GM23248 (cell line): ENCODE measurements around the gene PELI2. TPM values are rescaled to one million over a fixed set of nuclear protein-coding genes. Genes with fewer than 3 reads are reported as not detected.

Experiments
- DNase-seq: peaks from one replicate; pipeline ENCODE4 v3.0.0-alpha.2; 2015
- H2AFZ ChIP-seq: fragments of 200-600 bp; sonication (generic); 2 replicates; pipeline ENCODE4 v1.6.1; 2016; ENCODE audit warnings: antibody characterized with exemption
- H3F3A ChIP-seq: fragments of 200-600 bp; sonication (generic); 2 replicates; pipeline ENCODE4 v1.6.1; 2016; ENCODE audit warnings: mild to moderate bottlenecking, antibody characterized with exemption, mixed run types; ENCODE audit not compliant: insufficient read depth
- H3K27ac ChIP-seq: fragments of 200-600 bp; sonication (generic); 2 replicates; pipeline ENCODE4 v1.5.1; 2016; ENCODE audit warnings: mild to moderate bottlenecking
- H3K27me3 ChIP-seq: fragments of 200-600 bp; sonication (generic); replicated peaks from 2 replicates; pipeline ENCODE4 v1.6.1; 2016; ENCODE audit warnings: mild to moderate bottlenecking; ENCODE audit not compliant: insufficient read depth
- H3K36me3 ChIP-seq: fragments of 200-600 bp; sonication (generic); 2 replicates; pipeline ENCODE4 v1.6.1; 2016; ENCODE audit warnings: low read depth, mild to moderate bottlenecking
- H3K4me1 ChIP-seq: fragments of 200-600 bp; sonication (generic); 2 replicates; pipeline ENCODE4 v1.6.1; 2016; ENCODE audit warnings: mild to moderate bottlenecking; ENCODE audit not compliant: insufficient read depth
- H3K4me2 ChIP-seq: fragments of 200-600 bp; sonication (generic); one replicate; pipeline ENCODE4 v1.6.1; 2016; ENCODE audit warnings: mild to moderate bottlenecking; ENCODE audit not compliant: unreplicated experiment
- H3K4me3 ChIP-seq: fragments of 200-600 bp; sonication (generic); 2 replicates; pipeline ENCODE4 v1.5.1; 2016; ENCODE audit warnings: mild to moderate bottlenecking
- H3K79me2 ChIP-seq: fragments of 200-600 bp; sonication (generic); 2 replicates; pipeline ENCODE4 v1.6.1; 2016; ENCODE audit warnings: mild to moderate bottlenecking; ENCODE audit not compliant: insufficient read depth
- H3K9ac ChIP-seq: fragments of 200-600 bp; sonication (generic); 2 replicates; pipeline ENCODE4 v1.6.1; 2016; ENCODE audit warnings: mild to moderate bottlenecking
- H3K9me2 ChIP-seq: fragments of 200-600 bp; sonication (generic); 2 replicates; pipeline ENCODE4 v1.6.1; 2016; ENCODE audit warnings: mixed run types, mild to moderate bottlenecking, moderate library complexity; ENCODE audit not compliant: insufficient read depth
- H3K9me3 ChIP-seq: fragments of 200-600 bp; sonication (generic); one replicate; pipeline ENCODE4 v1.6.1; 2017; ENCODE audit warnings: low read depth
- H4K20me1 ChIP-seq: fragments of 200-600 bp; sonication (generic); 2 replicates; pipeline ENCODE4 v1.6.0; 2016; ENCODE audit not compliant: insufficient read depth
- EZH2 ChIP-seq: fragments of 200-600 bp; sonication (generic); IDR thresholded peaks from 2 replicates; pipeline ENCODE4 v1.6.1; 2018; ENCODE audit warnings: antibody characterized with exemption, mild to moderate bottlenecking; ENCODE audit not compliant: insufficient read depth, poor library complexity, severe bottlenecking
- EZH2phosphoT487 ChIP-seq: fragments of 200-600 bp; sonication (generic); IDR thresholded peaks from 2 replicates; pipeline ENCODE4 v1.6.1; 2018; ENCODE audit warnings: antibody characterized with exemption, moderate library complexity, mild to moderate bottlenecking, low read depth; ENCODE audit not compliant: insufficient read depth
- WGBS, 2 experiments: methylation state at CpG; one replicate each; pipeline ENCODE4 v1.1.6; 2015 to 2017; ENCODE audit warnings: low lambda C conversion rate in 2 of 2, low coverage in 1 of 2; ENCODE audit errors: missing lambda C conversion rate in 2 of 2; 5-methylcytosine and 5-hydroxymethylcytosine counted together
- in situ Hi-C: fragments of 300-500 bp; cut with MboI; formaldehyde crosslinking; loops from 2 replicates; pipeline ENCODE4 v1.15.0; 2020
- polyA plus RNA-seq: library from polyadenylated mRNA; unstranded; fragments of >200 nt; fragmentation: Nextera tagmentation; extraction: Ambion mirVana; gene quantifications from 2 replicates; pipeline ENCODE4 v1.2.1, GENCODE V29; 2016
- total RNA-seq: library from RNA; depleted of rRNA; stranded (reverse); fragments of >200 nt; shearing (Covaris generic); gene quantifications from 2 replicates; pipeline ENCODE4 v1.2.3, GENCODE V29; 2014

The PELI2 gene
- total and polyA plus RNA-seq, 2 experiments from 2014 or later, result 1.2 to 1.3 TPM

GRCh38 chr14:56100556-56100955 is 17.7 kb upstream of the PELI2 start:
- Histone ChIP-seq H3K9me3 (no peaks in the 10 kb centered on the region), H3K9me2 (no peaks in the 10 kb centered on the region), H3K9ac (no peak overlapping the region), H3K36me3 (no peaks in the 10 kb centered on the region), H3K4me1 (peaks cover 14% of the 10 kb centered on the region), H4K20me1 (no peaks in the 10 kb centered on the region), H3K4me3 (no peak overlapping the region), H3K4me2 (peak overlapping the region; percentile 26), H3K79me2 (no peaks in the 10 kb centered on the region), H2AFZ (no peak overlapping the region), H3K27me3 (no peaks in the 10 kb centered on the region; the same call in 1 of the 2 replicates), H3K27ac (no peak overlapping the region), H3F3A (peaks cover 16% of the 10 kb centered on the region; the same call in 1 of the 2 replicates)
- WGBS, 2 experiments, result 46% methylated on average over 3 of the region's 3 CpGs
- in situ Hi-C loops, result no loop called here
- TF ChIP-seq EZH2, result no peak
- no peak for TF ChIP-seq EZH2phosphoT487
- DNase-seq, result peak; percentile 56

DNA sequence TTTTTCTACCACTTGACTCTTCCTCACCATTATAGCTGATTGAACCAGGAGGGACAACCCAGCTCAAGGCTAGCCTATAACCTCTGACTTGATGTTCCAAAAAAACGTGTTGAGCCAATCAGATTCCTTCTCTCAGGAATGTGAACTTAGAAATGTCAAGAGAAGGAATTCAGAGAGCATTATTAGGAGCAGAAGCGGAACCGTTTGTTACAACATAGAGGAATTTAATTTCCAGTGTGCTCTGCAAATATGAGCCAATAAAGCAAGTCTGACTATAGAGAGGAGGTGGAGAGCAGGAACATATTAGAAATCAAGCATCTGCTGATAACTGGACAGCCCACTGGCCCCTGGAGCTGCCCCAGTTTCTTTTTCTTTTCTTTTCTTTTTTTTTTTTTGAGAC is 15.3 kb upstream of the PELI2 start:
- no peak overlapping the region for H3K4me2 ChIP-seq
- no peak overlapping the region for H3K27ac ChIP-seq
- no peak overlapping the region for H2AFZ ChIP-seq
- H3K9ac ChIP-seq, result no peak overlapping the region
- DNase-seq, result no peak
- no peak for TF ChIP-seq EZH2
- TF ChIP-seq EZH2phosphoT487, result no peak
- H3K36me3 ChIP-seq, result no peaks in the 10 kb centered on the region
- H4K20me1 ChIP-seq, result no peaks in the 10 kb centered on the region
- H3K9me3 ChIP-seq, result no peaks in the 10 kb centered on the region
- no peaks in the 10 kb centered on the region for H3K9me2 ChIP-seq
- WGBS, 2 experiments, result 46 to 47% methylated on average over 3 of the region's 3 CpGs
- no peak overlapping the region for H3K4me3 ChIP-seq
- H3K4me1 ChIP-seq, result peaks cover 14% of the 10 kb centered on the region
- H3K79me2 ChIP-seq, result no peaks in the 10 kb centered on the region
- H3K27me3 ChIP-seq, result no peaks in the 10 kb centered on the region
- in situ Hi-C loops, result no loop called here
- peaks cover 16% of the 10 kb centered on the region; the same call in 1 of the 2 replicates for H3F3A ChIP-seq

GRCh38 chr14:56107615-56108014 is 10.6 kb upstream of the PELI2 start:
- Histone ChIP-seq H3K79me2 (no peaks in the 10 kb centered on the region), H3K9ac (no peak overlapping the region), H4K20me1 (no peaks in the 10 kb centered on the region), H3K36me3 (no peaks in the 10 kb centered on the region), H3F3A (no peaks in the 10 kb centered on the region), H3K27ac (no peak overlapping the region), H3K27me3 (no peaks in the 10 kb centered on the region), H3K4me1 (no peaks in the 10 kb centered on the region), H3K9me3 (no peaks in the 10 kb centered on the region), H3K4me3 (no peak overlapping the region), H2AFZ (no peak overlapping the region), H3K4me2 (no peak overlapping the region), H3K9me2 (no peaks in the 10 kb centered on the region)
- in situ Hi-C loops, result no loop called here
- TF ChIP-seq EZH2 (no peak), EZH2phosphoT487 (no peak)
- DNase-seq, result no peak
- WGBS, 2 experiments, result 77 to 80% methylated on average over 5 of the region's 5 CpGs

DNA sequence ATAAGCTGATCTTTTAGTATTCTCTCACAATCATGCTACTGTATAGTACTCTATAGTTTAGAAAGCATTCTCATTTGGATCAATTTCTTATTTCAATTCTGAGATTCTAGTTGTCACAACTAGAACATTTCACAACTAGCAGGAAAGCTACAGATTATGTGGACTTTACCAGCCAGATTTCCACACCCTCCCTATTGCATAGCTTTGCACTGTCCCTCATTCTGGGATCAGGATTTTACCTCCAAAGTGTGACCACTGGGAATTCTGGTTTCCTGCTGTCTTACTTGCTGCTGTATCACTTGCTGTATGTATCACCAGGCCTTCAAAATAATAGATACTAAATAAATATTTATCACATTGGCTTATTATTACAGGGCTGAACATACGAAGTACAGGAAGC is 10.2 kb upstream of the PELI2 start:
- 67 to 69% methylated on average over 1 of the region's 1 CpG for WGBS, 2 experiments

DNA sequence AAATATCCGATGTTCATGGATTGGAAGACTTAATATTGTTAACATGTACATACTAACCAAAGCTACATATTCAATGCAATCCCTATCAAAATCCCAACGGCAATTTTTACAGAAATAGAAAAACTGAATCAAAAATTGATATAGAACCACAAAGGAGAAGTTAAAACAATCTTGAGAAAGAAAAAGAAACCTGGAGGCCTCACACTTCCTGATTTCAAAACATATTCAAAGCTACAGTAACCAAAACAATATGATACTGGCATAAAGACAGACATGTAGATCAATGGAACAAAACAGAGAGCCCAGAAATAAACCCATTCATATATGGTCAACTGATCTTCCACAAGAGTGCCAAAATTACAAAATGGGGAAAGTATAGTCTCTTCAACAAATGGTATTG is 5.4 kb upstream of the PELI2 start:
- WGBS, 2 experiments, result 52 to 58% methylated on average over 2 of the region's 2 CpGs
- Histone ChIP-seq H4K20me1 (no peaks in the 10 kb centered on the region), H3K4me1 (no peaks in the 10 kb centered on the region), H3K9ac (no peak overlapping the region), H3K4me2 (no peak overlapping the region), H3F3A (0 out of 2 replicates have a peak, but pooled peaks cover 6% of the 10 kb centered on the region), H3K9me3 (no peaks in the 10 kb centered on the region), H3K36me3 (no peaks in the 10 kb centered on the region), H3K4me3 (no peak overlapping the region), H3K79me2 (no peaks in the 10 kb centered on the region), H3K9me2 (no peaks in the 10 kb centered on the region), H2AFZ (no peak overlapping the region), H3K27ac (no peak overlapping the region), H3K27me3 (no peaks in the 10 kb centered on the region)
- TF ChIP-seq EZH2phosphoT487 (no peak), EZH2 (no peak)
- no peak for DNase-seq
- in situ Hi-C loops, result no loop called here

More for the DNA sequence above, 10.2 kb upstream of the PELI2 start:
- Histone ChIP-seq H3K4me2 (no peak overlapping the region), H3F3A (no peaks in the 10 kb centered on the region), H3K27me3 (no peaks in the 10 kb centered on the region), H3K9me3 (no peaks in the 10 kb centered on the region), H3K27ac (no peak overlapping the region), H3K9me2 (no peaks in the 10 kb centered on the region), H3K4me3 (no peak overlapping the region), H3K79me2 (no peaks in the 10 kb centered on the region), H3K4me1 (no peaks in the 10 kb centered on the region), H3K36me3 (no peaks in the 10 kb centered on the region), H4K20me1 (no peaks in the 10 kb centered on the region), H2AFZ (no peak overlapping the region), H3K9ac (no peak overlapping the region)
- in situ Hi-C loops, result no loop called here
- no peak for DNase-seq
- no peak for TF ChIP-seq EZH2phosphoT487
- TF ChIP-seq EZH2, result no peak
